CMK (cell line): ENCODE data around the gene LEMD2.

Experiments used
- DNase-seq: peaks from one replicate; pipeline ENCODE4 v3.0.0-alpha.2; 2010; ENCODE audit warnings: low read depth

Gene LEMD2

GRCh38 chr6:33738153-33738552 lies 50.8 kb downstream of the LEMD2 start:
- DNase-seq = no peak

GRCh38 chr6:33737267-33738026 lies 51.5 kb downstream of the LEMD2 start:
- DNase-seq = no peak

- DNase-seq = no peak
Observed at GRCh38 chr6:33735216-33735615, 53.7 kb downstream of the LEMD2 start.

- DNase-seq = no peak
Observed at GRCh38 chr6:33733709-33734007, 55.3 kb downstream of the LEMD2 start.

GRCh38 chr6:33732817-33733708 lies 55.9 kb downstream of the LEMD2 start:
- DNase-seq = no peak

GRCh38 chr6:33732385-33732784 lies 56.5 kb downstream of the LEMD2 start:
- DNase-seq = no peak

GRCh38 chr6:33731751-33732282 lies 57.1 kb downstream of the LEMD2 start:
- no peak for DNase-seq

GRCh38 chr6:33731035-33731434 lies 57.9 kb downstream of the LEMD2 start:
- DNase-seq = no peak

GRCh38 chr6:33730611-33731010 lies 58.3 kb downstream of the LEMD2 start:
- DNase-seq = no peak

- DNase-seq = no peak
Observed at GRCh38 chr6:33729059-33729458, 59.9 kb downstream of the LEMD2 start.

- no peak for DNase-seq
Observed at GRCh38 chr6:33728438-33728837, 60.5 kb downstream of the LEMD2 start.

- no peak for DNase-seq
Observed at GRCh38 chr6:33727932-33728331, 61.0 kb downstream of the LEMD2 start.

GRCh38 chr6:33727126-33727525 lies 61.8 kb downstream of the LEMD2 start:
- DNase-seq = no peak

- no peak for DNase-seq
Observed at GRCh38 chr6:33726696-33727095, 62.2 kb downstream of the LEMD2 start.

GRCh38 chr6:33725891-33726673 lies 62.8 kb downstream of the LEMD2 start:
- no peak for DNase-seq

- DNase-seq = no peak
Observed at GRCh38 chr6:33725222-33725621, 63.7 kb downstream of the LEMD2 start.

- DNase-seq = no peak
Observed at GRCh38 chr6:33724102-33725023, 64.6 kb downstream of the LEMD2 start.

GRCh38 chr6:33723371-33724085 lies 65.4 kb downstream of the LEMD2 start:
- no peak for DNase-seq

GRCh38 chr6:33722103-33722623 lies 66.8 kb downstream of the LEMD2 start:
- DNase-seq = no peak

- DNase-seq = no peak
Observed at GRCh38 chr6:33721508-33721907, 67.4 kb downstream of the LEMD2 start.
